GM19240 (cell line): ENCODE data around the gene TBC1D7.

Source experiments
- DNase-seq: peaks from one replicate; pipeline ENCODE4 v3.0.0; 2011; ENCODE audit warnings: low spot score; ENCODE audit not compliant: insufficient read length

TBC1D7 gene

DNA sequence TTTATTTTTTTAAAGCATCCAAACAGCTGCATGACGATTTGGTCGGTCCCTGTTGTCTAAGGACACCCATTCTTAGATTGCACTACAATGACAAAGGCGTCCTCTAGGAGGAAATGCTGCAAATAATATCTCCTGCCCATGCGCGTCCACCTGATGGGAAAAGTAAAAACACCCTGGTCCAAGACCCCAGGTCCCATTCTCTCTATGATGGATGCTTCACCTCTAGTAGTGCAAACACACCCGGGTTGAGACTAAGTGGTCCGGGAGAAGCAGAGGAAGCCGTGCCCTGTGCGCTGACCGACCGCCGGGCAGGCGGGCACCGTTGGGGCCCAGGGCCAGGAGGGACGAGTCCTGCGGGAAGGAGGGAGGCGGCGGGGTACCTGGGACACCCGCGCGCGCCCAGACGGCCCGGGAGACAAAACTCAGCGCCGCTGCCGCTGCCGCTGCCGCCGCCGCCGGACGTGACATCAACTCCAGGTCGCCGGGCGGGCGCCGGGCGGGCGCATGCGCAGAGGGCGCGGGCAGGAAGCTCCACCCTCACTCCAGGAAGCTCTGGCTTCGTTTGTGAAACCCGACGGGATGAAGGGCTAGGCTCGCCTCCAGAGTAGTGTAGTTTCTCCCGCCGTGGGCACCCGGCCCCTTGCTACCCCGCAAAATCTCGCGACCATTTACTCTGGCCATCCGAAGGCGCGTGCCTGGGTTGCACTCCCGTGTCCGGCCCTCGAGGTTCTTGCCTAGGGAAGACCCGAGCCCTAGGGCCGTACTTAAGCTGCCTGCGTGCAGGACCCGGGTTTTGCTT, at the start of gene TBC1D7:
TSS of gene TBC1D7 (minus strand) at position 462 of the 799 bp plus-strand sequence. CDS start 1,639 bp downstream, outside the sequence.
- DNase-seq, result peak; percentile 65

DNA sequence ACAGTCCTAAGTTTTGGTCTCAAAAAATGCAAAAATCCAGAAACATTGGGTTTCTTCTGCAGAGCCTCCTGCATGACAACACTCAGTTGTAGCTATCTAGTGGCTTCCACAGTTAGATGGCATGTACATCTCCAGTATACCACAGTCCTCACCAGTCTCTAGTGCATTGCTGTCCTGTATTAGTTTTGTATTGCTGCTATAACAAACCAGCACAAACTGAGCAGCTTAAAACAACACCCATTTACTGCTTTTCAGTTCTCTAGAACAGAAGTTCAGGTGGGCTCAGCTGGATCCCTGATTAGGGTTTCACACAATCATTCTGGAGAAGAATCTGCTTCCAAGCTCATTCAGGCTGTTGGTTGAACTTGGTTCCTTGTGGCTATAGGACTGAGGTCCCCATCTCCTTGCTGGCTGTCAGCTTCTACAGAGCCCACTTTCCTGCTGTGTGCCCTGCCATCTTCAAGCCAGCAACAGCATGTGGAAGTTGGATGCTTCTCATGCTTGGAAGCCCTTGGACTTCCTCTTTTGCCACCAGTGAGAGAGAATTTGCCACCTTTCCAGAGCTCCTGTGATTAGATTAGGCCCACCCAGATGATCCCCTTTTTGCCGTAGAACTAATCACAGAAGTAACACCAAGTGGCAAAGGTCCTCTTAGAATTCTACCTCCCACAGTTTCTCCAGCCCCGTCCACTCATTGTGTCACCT, 48.9 kb upstream of the TBC1D7 start:
- no peak for DNase-seq

DNA sequence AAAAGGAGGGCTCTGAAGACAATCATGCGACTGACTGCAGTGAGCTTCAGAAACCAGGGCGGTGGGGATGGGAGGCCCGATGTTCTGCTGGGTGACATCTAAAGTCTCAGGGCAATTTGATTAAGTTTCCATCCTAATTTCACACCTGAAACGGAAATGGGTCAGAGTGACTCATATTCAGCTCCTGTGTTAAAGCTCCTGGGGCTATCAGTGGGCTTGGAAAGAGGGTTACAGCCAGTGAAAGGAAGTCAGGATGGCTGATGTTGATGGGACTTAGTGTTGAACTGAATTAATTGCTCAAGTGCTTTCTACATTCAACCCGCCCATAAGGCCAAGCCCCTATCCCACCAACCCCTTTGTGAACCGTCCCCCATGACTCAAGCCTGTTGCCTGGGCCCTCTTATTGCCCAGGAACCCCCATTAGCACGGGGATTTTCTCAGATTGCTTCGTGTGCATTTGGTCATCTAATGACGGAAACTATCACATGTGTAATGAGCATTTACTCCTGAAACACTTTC, 47.1 kb upstream of the TBC1D7 start:
- DNase-seq, result peak; percentile 64

DNA sequence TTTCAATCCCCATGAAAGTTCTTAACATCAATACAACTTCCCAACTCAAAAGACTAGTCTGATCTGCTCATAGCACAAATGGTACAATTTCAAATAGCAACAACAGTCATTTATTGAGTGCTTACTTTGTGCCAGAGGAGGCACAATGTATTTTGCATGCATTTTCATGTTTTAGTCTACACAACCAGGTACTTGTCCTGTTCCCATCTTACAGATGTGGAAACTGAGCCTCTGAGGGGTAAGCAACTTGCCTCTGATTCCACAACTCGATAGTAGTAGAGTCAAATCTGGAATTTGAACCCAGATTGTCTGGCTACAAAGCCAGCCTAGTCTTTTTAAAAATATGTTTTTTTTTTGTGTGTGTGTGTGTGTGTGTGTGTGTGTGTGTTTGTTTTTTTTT, 45.6 kb upstream of the TBC1D7 start:
- no peak for DNase-seq

DNA sequence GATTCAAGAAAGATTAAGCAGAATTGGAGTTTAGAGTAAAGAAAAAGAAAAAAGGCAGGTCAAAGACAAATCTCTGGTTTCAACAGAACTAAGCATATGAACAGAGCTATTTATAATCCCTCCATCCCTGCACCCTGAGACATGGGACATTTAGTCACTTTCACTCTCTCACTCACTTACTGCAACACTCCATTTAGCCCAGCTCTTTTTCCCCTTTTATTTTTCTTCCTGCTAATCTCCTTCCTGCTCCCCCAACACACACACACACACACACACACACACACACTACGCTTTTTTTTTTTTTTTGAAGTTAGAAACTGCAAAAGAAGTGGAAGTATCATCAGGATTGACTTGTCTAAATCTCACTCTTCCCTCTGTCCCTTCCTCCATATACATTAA, 45.1 kb upstream of the TBC1D7 start:
- no peak for DNase-seq

DNA sequence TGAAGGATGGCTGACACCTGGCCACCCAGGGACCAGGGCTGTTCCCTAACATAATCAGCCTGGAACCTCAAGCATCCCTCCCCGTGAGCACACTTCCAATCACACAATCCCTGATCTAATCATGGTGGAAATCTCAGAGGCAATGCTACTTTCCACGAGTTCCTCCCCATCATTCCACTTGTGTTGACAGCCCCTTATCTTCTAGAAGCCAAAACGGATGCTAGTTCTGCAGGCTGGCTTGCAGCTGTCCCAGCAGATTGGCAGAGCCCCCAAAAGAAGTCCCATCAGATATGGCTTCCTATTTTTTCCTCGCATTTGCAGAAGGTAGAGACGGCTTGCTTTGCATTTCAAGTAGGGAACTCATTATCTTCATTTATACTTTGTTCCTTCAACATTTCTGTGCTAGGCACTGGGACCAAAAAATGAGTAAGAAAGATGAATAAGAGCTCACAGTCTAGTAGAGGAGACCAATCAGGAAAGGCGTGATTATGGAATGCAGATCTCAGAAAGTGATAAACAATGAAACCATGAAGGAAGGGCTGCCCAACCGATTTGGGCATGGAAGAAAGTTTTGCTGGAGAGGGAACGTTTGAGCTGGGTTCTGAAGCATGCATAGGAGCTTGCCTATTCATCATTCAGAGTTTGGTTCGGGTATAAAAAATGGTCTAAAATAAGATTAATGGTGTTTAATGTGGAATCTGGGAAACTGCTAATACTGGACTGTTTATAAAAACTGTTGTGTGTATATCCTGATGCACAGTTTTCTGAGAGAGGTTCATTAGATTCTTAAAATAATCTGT, 44.6 kb upstream of the TBC1D7 start:
- no peak for DNase-seq

DNA sequence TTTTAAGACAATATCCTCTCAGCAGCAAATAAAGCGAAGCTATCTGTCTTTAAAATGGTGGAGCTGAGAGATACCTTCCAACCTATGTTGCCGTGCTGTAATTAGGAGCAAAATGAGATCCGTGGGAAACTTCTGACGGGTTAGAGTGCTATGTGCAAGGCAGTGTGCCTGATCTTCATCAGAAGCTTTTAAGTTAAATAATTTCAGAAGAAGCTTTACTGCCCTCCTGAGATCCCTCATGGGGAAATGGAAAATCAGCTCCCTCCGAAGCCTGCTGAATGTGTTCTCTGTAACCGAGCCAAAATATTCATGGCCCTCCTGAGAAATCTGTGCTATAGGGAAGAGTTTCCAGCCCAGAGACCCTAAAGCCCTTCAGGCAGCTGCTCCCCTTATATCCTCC, 43.7 kb upstream of the TBC1D7 start:
- DNase-seq, result no peak

DNA sequence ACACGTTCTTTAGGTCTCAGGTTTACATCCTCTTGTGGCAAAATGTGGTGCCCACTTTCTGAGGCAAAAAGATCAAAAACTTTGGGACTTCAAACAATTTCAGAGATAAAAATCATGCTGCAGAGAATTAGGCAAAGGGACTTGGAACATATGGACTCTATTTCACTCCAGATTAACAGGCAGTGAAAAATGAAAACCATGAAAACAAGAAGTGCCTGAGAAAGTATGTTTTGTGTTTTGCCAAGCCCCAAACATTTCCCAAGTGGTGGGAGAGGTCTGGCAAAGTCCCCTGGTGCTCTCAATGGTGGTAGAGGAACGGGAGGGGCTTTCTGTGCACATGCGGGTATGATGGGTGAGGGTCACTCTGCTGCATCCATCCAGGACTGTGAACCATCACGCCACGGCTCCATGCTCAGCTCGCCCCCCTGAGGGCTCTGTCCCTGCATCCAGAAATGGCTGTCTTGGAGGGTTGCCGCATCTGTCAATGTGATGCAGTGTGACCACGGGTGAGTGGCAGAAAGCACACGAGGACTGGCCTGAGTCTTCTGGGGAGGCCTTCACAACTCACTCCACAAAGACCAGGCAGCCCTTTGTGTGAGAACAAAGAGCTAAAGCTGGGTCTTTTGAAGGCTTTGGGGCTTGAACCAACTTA, 43.2 kb upstream of the TBC1D7 start:
- no peak for DNase-seq

DNA sequence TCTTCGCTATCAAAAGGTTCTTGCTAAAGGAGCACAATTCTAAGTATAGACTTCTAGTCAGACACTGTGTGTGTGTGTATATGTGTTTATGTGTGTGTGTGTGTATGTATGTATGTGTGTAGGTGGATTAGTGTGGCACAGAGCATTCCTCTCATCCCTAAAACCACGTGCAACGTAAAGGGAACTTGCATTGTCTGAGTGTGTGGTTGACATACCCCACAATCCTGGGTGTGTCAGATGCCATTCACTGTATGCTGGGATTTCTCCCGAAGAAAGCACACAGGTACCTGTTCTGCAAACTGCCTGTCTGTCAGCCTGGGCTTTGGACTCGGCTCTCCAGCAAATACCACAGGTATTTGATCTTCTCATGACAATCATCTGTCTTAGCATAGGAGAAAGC, 42.3 kb upstream of the TBC1D7 start:
- no peak for DNase-seq

DNA sequence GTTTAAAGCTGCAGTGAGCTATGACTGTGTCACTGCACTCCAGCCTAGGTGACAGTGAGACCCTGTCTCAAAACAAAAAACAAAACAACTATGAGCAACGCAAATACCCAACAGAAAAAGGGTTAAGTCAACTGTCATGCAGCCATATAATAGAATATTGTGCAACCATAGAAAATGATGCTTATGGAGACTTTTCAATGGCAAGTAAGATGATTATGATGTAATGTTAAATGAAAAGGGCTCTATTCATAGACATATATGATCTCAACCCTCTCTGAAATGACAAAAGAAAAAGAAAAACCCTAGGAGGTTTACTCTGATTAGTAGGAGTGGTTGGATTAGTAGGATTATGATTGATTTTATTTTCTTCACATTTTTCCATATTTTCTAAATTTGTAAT, 41.3 kb upstream of the TBC1D7 start:
- DNase-seq, result no peak

DNA sequence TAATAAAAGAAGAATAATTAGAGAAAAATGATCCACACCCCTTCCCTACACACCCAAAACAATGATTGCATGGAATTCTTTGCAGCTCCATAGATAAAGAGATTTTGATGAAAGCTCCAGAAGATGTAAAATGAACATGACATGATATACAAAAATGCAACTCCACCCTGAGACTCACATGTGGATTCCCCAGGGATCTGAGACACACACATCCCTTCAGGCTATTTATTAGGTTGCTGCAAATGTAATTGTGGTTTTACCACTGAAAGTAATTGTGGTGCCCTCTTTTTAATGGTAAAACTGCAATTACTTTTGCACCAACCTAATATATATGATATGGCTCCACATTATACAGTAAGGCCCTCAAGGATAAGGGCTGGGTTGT, 40.4 kb upstream of the TBC1D7 start:
- no peak for DNase-seq

DNA sequence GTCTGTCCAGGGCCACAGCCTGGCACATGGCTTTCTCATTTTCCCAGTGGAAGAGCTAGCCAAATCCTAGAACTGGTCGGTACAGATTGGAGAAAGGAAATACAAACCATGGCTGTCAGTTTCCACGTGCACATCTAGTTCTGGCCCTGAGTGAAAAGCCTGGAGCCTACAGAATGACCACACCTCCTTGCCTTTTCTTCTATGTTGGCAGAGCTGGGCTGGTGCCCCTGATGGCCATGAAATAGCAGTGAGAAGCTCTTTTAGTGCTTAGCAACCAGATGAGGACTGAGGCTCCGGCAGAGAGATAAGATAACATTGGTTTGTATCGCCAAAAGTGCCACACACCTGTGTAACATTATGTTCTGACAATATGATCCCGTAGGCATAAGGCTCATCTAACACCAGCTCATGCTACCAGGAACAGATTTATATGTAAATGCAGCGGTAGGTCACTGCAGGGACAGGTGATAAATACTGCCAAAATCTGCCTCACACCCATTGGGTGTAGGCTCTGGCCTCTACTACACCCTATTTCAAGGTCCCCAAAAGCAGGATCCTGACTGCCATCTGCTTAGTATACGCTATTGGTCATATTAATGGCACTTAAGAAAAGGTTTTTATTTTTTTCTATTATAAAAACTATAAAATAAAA, 39.9 kb upstream of the TBC1D7 start:
- no peak for DNase-seq

DNA sequence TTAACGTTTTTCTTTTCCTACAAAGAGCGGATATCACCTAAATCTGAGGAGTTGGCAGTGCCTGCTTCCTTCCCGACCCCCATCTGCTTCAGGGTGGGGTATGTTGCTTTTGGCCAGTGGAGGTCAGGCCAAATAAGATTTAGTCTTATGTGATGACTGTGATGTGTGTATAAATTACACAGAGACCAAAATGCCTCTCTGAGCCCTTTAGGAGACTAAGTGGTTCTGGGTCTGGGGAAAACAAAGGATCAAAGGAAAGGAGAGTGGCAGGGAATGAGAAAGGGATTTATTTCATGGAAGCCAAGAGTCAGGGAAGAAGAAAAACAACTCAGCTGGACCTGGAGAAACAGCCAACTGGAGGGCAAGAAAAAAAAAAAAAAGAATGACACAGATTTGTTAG, 39.1 kb upstream of the TBC1D7 start:
- no peak for DNase-seq

DNA sequence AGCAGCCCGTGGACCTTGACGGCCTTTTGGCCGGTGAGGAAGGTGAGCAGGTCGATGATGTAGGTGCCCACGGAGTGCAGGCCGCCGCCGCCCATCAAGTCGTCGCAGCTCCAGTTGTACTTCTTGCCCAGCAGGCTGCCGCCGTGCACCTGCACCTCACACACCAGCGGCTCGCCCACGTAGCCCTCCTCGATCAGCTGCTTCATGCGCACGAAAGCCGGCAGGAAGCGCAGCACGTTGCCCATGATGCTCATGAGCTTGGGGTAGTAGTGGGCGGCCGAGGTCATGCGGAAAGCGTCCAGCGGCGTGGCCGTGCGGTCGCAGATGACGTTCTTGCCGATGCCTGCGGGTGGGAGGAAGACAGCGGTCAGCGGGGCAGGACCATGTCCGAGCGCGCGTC, 37.0 kb upstream of the TBC1D7 start:
- no peak for DNase-seq

DNA sequence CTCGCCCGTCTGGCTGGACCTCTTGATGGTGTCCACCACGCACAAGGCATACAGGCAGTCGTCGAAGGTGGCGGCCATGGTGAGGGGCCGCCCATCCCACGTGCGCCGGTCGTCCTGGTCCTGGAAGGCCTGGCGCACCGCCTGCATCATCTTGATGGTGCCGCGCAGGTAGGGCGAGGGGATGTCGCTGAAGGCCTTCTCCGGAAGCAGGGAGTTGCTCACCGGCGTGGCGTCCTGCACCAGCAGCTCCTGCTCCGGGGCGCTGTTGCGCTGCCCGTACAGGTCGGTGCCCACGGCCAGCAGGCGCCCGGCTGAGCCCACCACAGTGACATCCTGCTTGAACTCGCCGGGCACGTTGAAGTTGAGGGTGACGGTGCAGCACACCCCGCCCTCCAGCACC, 36.5 kb upstream of the TBC1D7 start:
- DNase-seq, result no peak

DNA sequence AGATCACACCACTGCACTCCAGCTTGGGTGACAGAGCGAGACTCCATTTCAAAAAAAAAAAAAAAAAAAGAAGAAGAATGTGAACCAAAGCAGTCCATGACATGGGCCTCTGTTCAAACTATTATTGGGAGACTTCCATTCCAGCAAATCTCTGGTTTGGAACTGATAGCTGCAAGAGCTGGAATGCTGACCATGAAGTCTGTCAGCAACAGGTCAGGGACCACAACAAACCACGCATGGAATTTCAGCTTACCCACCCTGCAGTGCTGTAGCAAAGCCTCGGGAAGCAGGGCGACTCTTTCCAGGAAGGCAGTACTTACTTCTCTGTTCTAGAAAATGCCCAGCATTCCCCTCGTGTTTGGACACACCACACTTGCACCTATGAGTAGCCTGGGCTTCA, 34.1 kb upstream of the TBC1D7 start:
- no peak for DNase-seq

DNA sequence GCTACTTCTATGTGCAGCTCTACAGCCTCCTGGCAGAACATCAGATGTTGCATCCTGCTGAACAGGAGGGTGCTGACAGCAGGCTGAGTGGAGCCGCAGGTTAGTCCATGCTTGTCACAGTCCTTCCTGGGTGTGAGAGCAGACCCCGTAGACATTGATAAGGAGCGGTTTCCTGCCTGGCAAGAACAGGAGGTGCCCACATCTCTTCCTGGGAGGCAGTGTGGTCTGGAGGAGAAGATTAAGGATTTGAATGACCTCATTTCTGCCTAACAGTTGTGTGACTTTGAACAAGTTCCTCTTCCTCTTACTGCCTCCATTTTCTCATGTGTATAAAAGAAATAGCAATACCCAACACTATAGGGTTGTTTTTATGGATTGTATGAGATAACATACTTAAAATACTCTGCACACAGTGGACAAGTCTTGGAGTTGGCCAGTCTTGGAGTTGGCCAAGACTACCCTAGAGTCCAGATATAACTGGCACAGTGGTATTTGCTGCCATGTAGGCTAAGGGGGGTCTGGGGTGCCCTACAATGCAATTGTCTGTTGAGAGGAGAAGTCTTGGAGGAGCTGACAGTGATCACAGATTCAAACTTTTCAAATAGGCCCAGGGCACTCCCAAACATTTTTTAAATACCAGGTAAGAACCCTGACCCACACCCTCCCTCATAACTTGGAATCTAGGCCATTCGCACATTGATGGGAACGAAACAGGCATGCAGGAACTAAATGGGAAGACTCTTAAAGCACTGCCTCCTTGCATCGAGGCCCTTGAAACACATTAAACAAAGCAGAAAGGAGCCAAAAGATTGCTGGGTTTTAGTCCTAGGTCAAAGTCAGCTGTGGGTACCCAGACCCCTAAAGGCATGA, 32.6 kb upstream of the TBC1D7 start:
- no peak for DNase-seq

DNA sequence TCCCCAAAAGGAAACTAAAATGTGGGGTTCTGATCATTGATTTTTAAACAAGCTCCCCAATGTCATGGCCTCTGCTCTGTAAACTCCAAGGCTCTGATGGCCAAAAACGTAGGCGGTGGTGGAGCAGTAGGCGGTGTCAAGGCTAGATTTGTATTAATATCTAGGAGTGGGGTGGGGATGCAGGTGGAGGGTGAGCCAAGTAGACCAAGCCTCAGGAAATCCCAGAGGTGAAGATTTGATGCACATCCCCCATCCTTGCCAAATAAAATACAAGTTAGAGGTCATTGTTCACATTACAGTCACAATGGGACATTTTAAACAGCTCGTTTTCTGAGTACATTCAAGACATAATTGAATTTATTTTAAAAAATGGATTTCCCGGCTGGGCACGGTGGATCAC, 30.9 kb upstream of the TBC1D7 start:
- no peak for DNase-seq

DNA sequence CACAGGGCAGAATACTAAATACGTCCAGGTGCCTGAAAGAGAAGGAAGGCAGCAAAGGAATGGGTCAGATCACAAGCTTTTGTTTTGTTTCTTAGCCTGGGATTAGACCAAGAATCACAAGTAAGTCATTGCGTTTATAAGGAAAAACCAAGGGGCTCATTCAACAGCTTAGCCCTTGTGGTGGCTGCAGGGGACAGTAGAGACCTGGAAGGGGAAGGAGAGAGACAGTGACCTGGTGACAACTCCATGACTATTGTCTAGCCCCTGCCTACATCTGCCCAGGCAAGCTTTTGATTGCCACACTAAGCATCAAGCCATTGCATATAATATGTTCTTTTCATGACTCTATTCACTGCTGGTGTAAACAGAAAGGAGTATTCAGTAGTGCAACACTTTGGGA, 30.2 kb upstream of the TBC1D7 start:
- no peak for DNase-seq

DNA sequence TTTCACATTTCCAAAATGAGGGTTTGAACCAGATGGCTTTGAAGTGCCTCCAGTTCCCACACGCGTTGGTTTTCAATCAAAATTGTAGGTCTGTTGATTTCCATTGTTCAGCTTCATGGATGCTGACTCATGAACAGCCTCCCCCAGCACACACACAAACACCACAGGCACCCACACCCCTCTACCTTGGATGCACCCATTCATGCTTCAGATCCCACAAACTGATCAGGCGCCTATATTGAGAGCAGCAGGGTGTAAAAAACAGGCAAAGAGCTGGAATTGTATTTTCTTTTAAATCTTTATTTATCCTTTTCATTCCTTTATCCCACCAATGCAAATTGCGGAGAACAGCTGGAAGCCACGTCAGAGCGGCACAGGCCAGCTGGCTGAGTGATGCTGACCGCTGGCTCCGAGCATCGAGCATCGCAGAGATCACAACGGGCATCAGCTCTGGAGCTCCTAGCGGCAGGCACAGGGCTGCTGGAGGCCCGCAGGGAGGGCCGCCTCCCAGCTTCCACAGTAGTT, 29.3 kb upstream of the TBC1D7 start:
- DNase-seq, result no peak
